Activated naive CD4-positive, alpha-beta T cell treated with anti-CD3 and anti-CD28 coated beads for 36 hours (primary cell): ENCODE measurements around the gene CNP. TPM values are rescaled to one million over a fixed set of nuclear protein-coding genes. Genes with fewer than 3 reads are reported as not detected.

Source experiments
- CTCF ChIA-PET: fragments of 350-600 bp; sonication (Branson Sonifier 250); formaldehyde crosslinking; loops from one replicate; lab custom pipeline; 2021; ENCODE audit warnings: antibody characterized with exemption; lab: Charles Lee
- DNase-seq: peaks from one replicate; pipeline ENCODE4 v3.0.0-alpha.2; 2020
- H3K27ac Mint-ChIP-seq: one replicate; pipeline ENCODE4 v1.8.0; 2021; ENCODE audit warnings: mild to moderate bottlenecking, mixed read lengths
- H3K27me3 Mint-ChIP-seq: one replicate; pipeline ENCODE4 v1.8.0; 2021; ENCODE audit warnings: low read depth, mixed read lengths
- H3K36me3 Mint-ChIP-seq: one replicate; pipeline ENCODE4 v1.8.0; 2021; ENCODE audit warnings: low read depth, mixed read lengths
- H3K4me1 Mint-ChIP-seq: one replicate; pipeline ENCODE4 v1.8.0; 2021; ENCODE audit warnings: low read depth, mixed read lengths
- H3K4me3 Mint-ChIP-seq: one replicate; pipeline ENCODE4 v1.8.0; 2021; ENCODE audit warnings: mild to moderate bottlenecking, moderate library complexity, mixed read lengths
- H3K9me3 Mint-ChIP-seq: one replicate; pipeline ENCODE4 v1.8.0; 2021; ENCODE audit warnings: mixed read lengths
- intact Hi-C: fragments of 100-400 bp; cut with micrococcal nuclease; formaldehyde crosslinking; loops from one replicate; pipeline ENCODE4 v1.15.1; 2023
- total RNA-seq, 2 experiments: library from RNA; stranded (reverse); gene quantifications; one replicate each; pipeline ENCODE4 v1.2.3, GENCODE V29; 2021

CNP gene
- total RNA-seq, 2 experiments from 2014 or later = 58.4 to 59.1 TPM

GRCh38 chr17:41944943-41945342 is 21.7 kb upstream of the CNP start:
- Mint-ChIP-seq H3K27ac (no peak overlapping the region), H3K36me3 (no peaks in the 10 kb centered on the region), H3K4me3 (no peak overlapping the region), H3K9me3 (no peaks in the 10 kb centered on the region), H3K27me3 (no peaks in the 10 kb centered on the region), H3K4me1 (no peaks in the 10 kb centered on the region)
- intact Hi-C loops = no loop called here
- DNase-seq = no peak
- CTCF ChIA-PET = no interaction called here

- CTCF ChIA-PET = interaction anchor here (2.3 kb wide), 1 partner anchor 14 kb away, joined by 5 read pairs; no protein-coding TSS in a partner anchor
- intact Hi-C loops = no loop called here
- Mint-ChIP-seq H3K4me1 (no peaks in the 10 kb centered on the region), H3K27me3 (no peaks in the 10 kb centered on the region), H3K4me3 (no peak overlapping the region), H3K27ac (no peak overlapping the region), H3K9me3 (no peaks in the 10 kb centered on the region), H3K36me3 (no peaks in the 10 kb centered on the region)
- no peak for DNase-seq
Observed at GRCh38 chr17:41948762-41949460, 17.7 kb upstream of the CNP start.

- Mint-ChIP-seq H3K27me3 (no peaks in the 10 kb centered on the region), H3K27ac (no peak overlapping the region), H3K36me3 (no peaks in the 10 kb centered on the region), H3K4me1 (no peaks in the 10 kb centered on the region), H3K4me3 (no peak overlapping the region), H3K9me3 (no peaks in the 10 kb centered on the region)
- DNase-seq = no peak
- intact Hi-C loops = no loop called here
- CTCF ChIA-PET = interaction anchor here (0.7 kb wide), 1 partner anchor 112 kb away, joined by 4 read pairs; no protein-coding TSS in a partner anchor
Observed at GRCh38 chr17:41956522-41956921, 10.1 kb upstream of the CNP start.

- no peak for DNase-seq
- Mint-ChIP-seq H3K4me1 (no peaks in the 10 kb centered on the region), H3K27ac (no peak overlapping the region), H3K27me3 (no peaks in the 10 kb centered on the region), H3K4me3 (no peak overlapping the region), H3K9me3 (no peaks in the 10 kb centered on the region), H3K36me3 (no peaks in the 10 kb centered on the region)
- CTCF ChIA-PET = interaction anchor here (0.7 kb wide), 1 partner anchor 111 kb away, joined by 4 read pairs; no protein-coding TSS in a partner anchor
- intact Hi-C loops = no loop called here
Observed at GRCh38 chr17:41957031-41957868, 9.3 kb upstream of the CNP start.

GRCh38 chr17:41957869-41958439 is 8.6 kb upstream of the CNP start:
- intact Hi-C loops = no loop called here
- Mint-ChIP-seq H3K4me1 (no peaks in the 10 kb centered on the region), H3K27ac (no peak overlapping the region), H3K9me3 (no peaks in the 10 kb centered on the region), H3K27me3 (no peaks in the 10 kb centered on the region), H3K4me3 (no peak overlapping the region), H3K36me3 (no peaks in the 10 kb centered on the region)
- CTCF ChIA-PET = interaction anchor here (0.6 kb wide), 1 partner anchor 220 kb away, joined by 3 read pairs; no protein-coding TSS in a partner anchor
- DNase-seq = no peak

DNA sequence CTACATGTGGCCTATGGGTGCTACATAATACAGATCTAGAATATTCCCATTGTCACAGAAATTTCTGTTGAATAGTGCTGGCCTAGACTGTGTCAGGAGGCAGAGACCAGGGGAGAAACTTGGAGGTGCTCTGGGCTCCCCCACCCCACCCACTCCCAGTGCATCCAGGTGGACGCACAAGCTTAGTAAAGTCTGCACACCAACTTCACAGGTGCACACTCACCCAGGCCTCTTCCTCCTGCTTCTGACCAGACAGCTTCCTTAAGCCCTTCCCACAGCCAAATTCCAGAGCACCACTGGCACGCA is 7.6 kb upstream of the CNP start:
- no peaks in the 10 kb centered on the region for H3K27me3 Mint-ChIP-seq
- DNase-seq = no peak
- intact Hi-C loops = loop anchor here (1.0 kb wide), 1 partner anchor 221 kb away; no protein-coding TSS in a partner anchor
- CTCF ChIA-PET = interaction anchor here (0.6 to 10.6 kb wide), 3 partner anchors 30 to 221 kb away, joined by 3 to 117 read pairs (median 3); partner anchors contain the start of genes DNAJC7 and NKIRAS2
- H3K36me3 Mint-ChIP-seq = no peaks in the 10 kb centered on the region
- no peaks in the 10 kb centered on the region for H3K4me1 Mint-ChIP-seq
- no peak overlapping the region for H3K4me3 Mint-ChIP-seq
- no peak overlapping the region for H3K27ac Mint-ChIP-seq
- H3K9me3 Mint-ChIP-seq = no peaks in the 10 kb centered on the region

- intact Hi-C loops = loop anchor here (1.0 kb wide), 1 partner anchor 221 kb away; no protein-coding TSS in a partner anchor
- CTCF ChIA-PET = interaction anchor here (0.8 to 10.6 kb wide), 4 partner anchors 31 to 185 kb away, joined by 3 to 117 read pairs (median 3); partner anchors contain the start of genes DNAJC7 and NKIRAS2
- Mint-ChIP-seq H3K9me3 (no peaks in the 10 kb centered on the region), H3K27ac (no peak overlapping the region), H3K4me3 (no peak overlapping the region), H3K27me3 (no peaks in the 10 kb centered on the region), H3K4me1 (no peaks in the 10 kb centered on the region), H3K36me3 (no peaks in the 10 kb centered on the region)
- peak; percentile 19 for DNase-seq
Observed at GRCh38 chr17:41959336-41960095, 7.1 kb upstream of the CNP start.

- Mint-ChIP-seq H3K27me3 (no peaks in the 10 kb centered on the region), H3K36me3 (no peaks in the 10 kb centered on the region), H3K9me3 (no peaks in the 10 kb centered on the region), H3K4me3 (no peak overlapping the region), H3K27ac (no peak overlapping the region), H3K4me1 (peaks cover 11% of the 10 kb centered on the region)
- intact Hi-C loops = no loop called here
- CTCF ChIA-PET = interaction anchor here (0.6 to 10.6 kb wide), 9 partner anchors 17 to 156 kb away, joined by 4 to 117 read pairs (median 7); partner anchors contain the start of genes DNAJC7, NKIRAS2 and ODAD4
- no peak for DNase-seq
Observed at GRCh38 chr17:41962111-41962510, 4.5 kb upstream of the CNP start.

DNA sequence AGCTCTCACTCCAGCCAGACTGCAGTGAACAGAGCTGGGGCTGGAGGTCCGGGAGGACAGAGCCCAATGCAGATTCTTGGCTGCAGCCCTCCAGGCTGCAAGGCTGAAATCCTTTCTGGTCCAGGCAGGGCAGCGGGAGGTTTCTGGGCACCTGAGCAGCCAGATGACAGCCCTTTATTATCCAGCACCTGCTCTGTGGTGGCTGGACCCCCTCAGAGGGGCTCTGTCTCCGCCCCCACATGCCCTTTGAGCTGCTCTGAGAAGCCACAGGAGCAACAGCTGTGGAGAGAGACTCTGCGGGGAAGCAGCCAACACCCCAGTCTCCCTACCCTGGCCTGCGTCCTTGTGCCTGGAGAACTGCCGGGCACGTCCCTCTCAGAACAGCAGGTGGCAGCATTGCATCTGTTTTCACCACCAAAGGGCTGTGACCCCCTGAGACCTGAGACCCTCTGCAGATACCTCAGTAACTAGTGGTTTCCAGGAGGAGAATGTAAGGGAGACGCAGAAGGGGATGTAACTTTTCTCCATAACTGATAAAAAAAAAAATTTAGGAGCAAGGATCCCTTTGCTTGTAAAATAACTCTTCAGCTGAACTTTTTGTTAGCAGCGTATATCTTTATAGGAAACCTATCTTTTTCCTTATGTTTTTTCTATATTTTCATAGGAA is 3.7 kb upstream of the CNP start:
- CTCF ChIA-PET = interaction anchor here (0.6 to 10.6 kb wide), 35 partner anchors 11 to 318 kb away, joined by 3 to 117 read pairs (median 4); partner anchors contain the start of genes DHX58, DNAJC7, NKIRAS2 and ODAD4
- H3K27ac Mint-ChIP-seq = no peak overlapping the region
- intact Hi-C loops = loop anchor here (1.0 kb wide), 1 partner anchor 153 kb away; no protein-coding TSS in a partner anchor

DNA sequence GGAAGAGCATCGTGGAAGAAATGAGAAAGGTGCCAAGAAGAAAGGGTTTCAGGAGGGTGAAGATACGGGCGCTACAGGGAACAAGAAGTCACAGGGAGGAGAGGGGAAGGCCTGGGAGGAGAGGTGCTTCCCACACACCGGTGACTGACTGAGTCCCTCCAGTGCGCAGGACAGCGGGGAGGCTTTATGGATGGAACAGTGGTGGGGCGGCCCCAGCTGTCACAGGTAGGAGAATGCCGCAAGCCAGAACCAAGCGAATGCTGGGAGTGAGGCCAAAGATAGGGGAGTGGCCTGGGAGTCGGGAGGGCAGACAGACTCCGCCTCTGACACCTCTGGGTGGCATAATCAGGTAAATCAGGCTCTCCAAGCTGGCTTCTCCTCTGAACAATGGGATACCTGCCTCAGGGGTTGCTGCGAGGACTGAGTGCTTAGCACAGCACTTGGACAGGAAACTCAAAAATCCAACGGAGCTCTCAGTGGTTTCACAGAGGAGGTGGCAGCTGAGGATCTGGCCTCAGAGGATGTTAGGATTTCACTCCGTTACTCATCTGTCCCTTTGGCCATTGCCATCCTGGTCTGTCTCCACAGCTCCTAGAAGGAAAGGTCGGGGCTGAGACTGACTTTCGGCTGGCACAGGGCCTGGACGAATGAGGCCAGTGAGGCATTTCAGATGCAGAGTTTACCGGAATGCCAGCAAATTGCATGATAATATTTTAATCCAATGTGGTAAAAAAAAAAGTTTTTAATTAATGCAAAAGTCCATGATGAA is 717 bp upstream of the CNP start:
- H3K27ac Mint-ChIP-seq = peak overlapping the region; percentile 61
- intact Hi-C loops = loop anchor here (1.0 to 2.0 kb wide), 6 partner anchors 47 to 215 kb away; partner anchors contain the start of genes ACLY, DNAJC7, KCNH4 and KLHL11

More for the DNA sequence above, 3.7 kb upstream of the CNP start:
- Mint-ChIP-seq H3K36me3 (peaks cover under 1% of the 10 kb centered on the region), H3K4me3 (no peak overlapping the region), H3K9me3 (no peaks in the 10 kb centered on the region), H3K4me1 (peaks cover 18% of the 10 kb centered on the region), H3K27me3 (no peaks in the 10 kb centered on the region)
- peak; percentile 83 for DNase-seq

More for the DNA sequence above, 717 bp upstream of the CNP start:
- Mint-ChIP-seq H3K4me3 (peak overlapping the region; percentile 80), H3K27me3 (no peaks in the 10 kb centered on the region), H3K4me1 (peaks cover 35% of the 10 kb centered on the region), H3K36me3 (peaks cover 13% of the 10 kb centered on the region), H3K9me3 (no peaks in the 10 kb centered on the region)
- DNase-seq = peak; percentile 88
- CTCF ChIA-PET = interaction anchor here (0.9 to 10.6 kb wide), 9 partner anchors 35 to 570 kb away, joined by 3 to 117 read pairs (median 4); partner anchors contain the start of genes DHX58, DNAJC7, NAGLU and NKIRAS2
